ENCODE results near the gene CARD16.
"Not testable (repeated sequence)": the region's sequence is repeated elsewhere in the genome, so short reads cannot be mapped to it uniquely, and the experiment has no call there.

- TF ChIP-seq CTCF, POLR2A, EP300, POLR2AphosphoS5 (IDR thresholded peaks at IDR 0.05): not testable (repeated sequence)
These were observed 35.2 kb upstream of the CARD16 start for GRCh38 chr11:105080171-105080906.

Measured in sigmoid colon (tissue), 4 donors.